Tibial nerve (tissue), 3 donors: ENCODE measurements around the gene GGCT.

ENCODE experiments used
- POLR2A ChIP-seq, 2 donors: fragments of 450-650 bp; IDR thresholded peaks; one replicate each; pipeline ENCODE4 v1.6.1; 2017; ENCODE audit warnings: antibody characterized with exemption in 2 of 2, mild to moderate bottlenecking in 2 of 2, moderate library complexity in 2 of 2
- TF ChIP-seq, protein P1 (sequence below), 5 experiments: fragments of 200-600 bp in 3 of 5; fragments of 450-650 bp in 2 of 5; sonication (generic) in 3 of 5; IDR thresholded peaks; one replicate each; pipeline ENCODE4 v1.5.1; 2016 to 2019; ENCODE audit warnings: antibody characterized with exemption in 5 of 5, mild to moderate bottlenecking in 3 of 5, moderate library complexity in 2 of 5

DNA sequence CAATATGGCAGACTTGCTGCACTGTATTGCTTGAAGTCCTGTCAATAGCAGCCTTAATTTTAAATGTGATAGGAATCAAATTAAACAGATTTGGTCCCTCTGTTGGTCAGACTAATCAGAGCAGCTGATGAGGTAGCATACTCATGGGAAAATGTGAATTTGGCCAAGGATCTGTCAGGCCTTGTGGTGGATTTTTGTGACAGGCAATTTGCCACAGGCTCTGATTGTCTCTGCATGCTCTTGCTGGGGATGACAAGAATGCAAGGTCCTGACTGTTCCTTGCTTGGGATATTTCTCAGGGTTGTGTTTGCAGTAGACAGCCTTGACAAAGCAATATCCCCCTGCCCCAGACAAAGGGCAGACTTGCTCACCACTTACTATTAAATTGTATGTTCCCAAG, 48.5 kb upstream of the GGCT start:
- no peak for TF ChIP-seq POLR2A (IDR thresholded peaks at IDR 0.05)
- TF ChIP-seq, protein P1, sequence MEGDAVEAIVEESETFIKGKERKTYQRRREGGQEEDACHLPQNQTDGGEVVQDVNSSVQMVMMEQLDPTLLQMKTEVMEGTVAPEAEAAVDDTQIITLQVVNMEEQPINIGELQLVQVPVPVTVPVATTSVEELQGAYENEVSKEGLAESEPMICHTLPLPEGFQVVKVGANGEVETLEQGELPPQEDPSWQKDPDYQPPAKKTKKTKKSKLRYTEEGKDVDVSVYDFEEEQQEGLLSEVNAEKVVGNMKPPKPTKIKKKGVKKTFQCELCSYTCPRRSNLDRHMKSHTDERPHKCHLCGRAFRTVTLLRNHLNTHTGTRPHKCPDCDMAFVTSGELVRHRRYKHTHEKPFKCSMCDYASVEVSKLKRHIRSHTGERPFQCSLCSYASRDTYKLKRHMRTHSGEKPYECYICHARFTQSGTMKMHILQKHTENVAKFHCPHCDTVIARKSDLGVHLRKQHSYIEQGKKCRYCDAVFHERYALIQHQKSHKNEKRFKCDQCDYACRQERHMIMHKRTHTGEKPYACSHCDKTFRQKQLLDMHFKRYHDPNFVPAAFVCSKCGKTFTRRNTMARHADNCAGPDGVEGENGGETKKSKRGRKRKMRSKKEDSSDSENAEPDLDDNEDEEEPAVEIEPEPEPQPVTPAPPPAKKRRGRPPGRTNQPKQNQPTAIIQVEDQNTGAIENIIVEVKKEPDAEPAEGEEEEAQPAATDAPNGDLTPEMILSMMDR (IDR thresholded peaks at IDR 0.05): no peak
